Right atrium auricular region (tissue), 2 donors: ENCODE measurements around the gene IRAK3. TPM values are rescaled to one million over a fixed set of nuclear protein-coding genes. Genes with fewer than 3 reads are reported as not detected.

ENCODE experiments used
- DNase-seq: peaks from one replicate; pipeline ENCODE4 v3.0.0-alpha.2; 2019; ENCODE audit warnings: low spot score
- H3K27ac ChIP-seq, 2 donors: fragments of 200-600 bp; sonication (generic); 1 replicate in 1 of 2; 2 replicates in 1 of 2; pipeline ENCODE4 v1.5.1; 2016 to 2019
- H3K27me3 ChIP-seq, 2 donors: fragments of 200-600 bp; sonication (generic); one replicate each; pipeline versions ENCODE4 v1.5.1 to v1.6.0; 2017 to 2019
- H3K36me3 ChIP-seq: fragments of 200-600 bp; sonication (generic); one replicate; pipeline ENCODE4 v1.5.1; 2016
- H3K4me1 ChIP-seq, 2 donors: fragments of 200-600 bp; sonication (generic); one replicate each; pipeline versions ENCODE4 v1.5.1 to v1.6.0; 2017 to 2019
- H3K4me3 ChIP-seq, 2 donors: fragments of 200-600 bp; sonication (generic); 1 replicate in 1 of 2; 2 replicates in 1 of 2; pipeline ENCODE4 v1.5.1; 2017 to 2019; ENCODE audit warnings: mild to moderate bottlenecking in 1 of 2, moderate library complexity in 1 of 2
- H3K9me3 ChIP-seq, 2 donors: fragments of 200-600 bp; sonication (generic); one replicate each; pipeline ENCODE4 v1.5.1; 2019
- CTCF ChIP-seq, 2 donors: fragments of 200-600 bp; sonication (generic); IDR thresholded peaks; one replicate each; pipeline ENCODE4 v1.5.1; 2019; ENCODE audit warnings: antibody characterized with exemption in 2 of 2
- total RNA-seq, 2 donors: library from RNA; depleted of rRNA; stranded (reverse); fragments of >200 nt; gene quantifications; one replicate each; pipeline ENCODE4 v1.1.0, GENCODE V29; 2016

Gene IRAK3
- total RNA-seq, 2 donors from 2014 or later: 12.3 to 15.8 TPM

- TF ChIP-seq CTCF (IDR thresholded peaks at IDR 0.05): no peak
- H3K4me1 ChIP-seq: peaks cover 0 to 21% of the 10 kb centered on the region in 2 donors
- H3K4me3 ChIP-seq: no peak overlapping the region
- H3K36me3 ChIP-seq: no peaks in the 10 kb centered on the region
- no peak for DNase-seq
- no peaks in the 10 kb centered on the region for H3K27me3 ChIP-seq
- H3K9me3 ChIP-seq: no peaks in the 10 kb centered on the region
- H3K27ac ChIP-seq: no peak overlapping the region
Observed at GRCh38 chr12:66194122-66194521, 5.1 kb downstream of the IRAK3 start.

- no peak for DNase-seq
- H3K9me3 ChIP-seq: no peaks in the 10 kb centered on the region
- H3K36me3 ChIP-seq: no peaks in the 10 kb centered on the region
- H3K4me1 ChIP-seq: peaks cover 0 to 27% of the 10 kb centered on the region in 2 donors
- H3K4me3 ChIP-seq: no peak overlapping the region
- no peak for TF ChIP-seq CTCF (IDR thresholded peaks at IDR 0.05)
- H3K27ac ChIP-seq: no peak overlapping the region
- H3K27me3 ChIP-seq: no peaks in the 10 kb centered on the region
Observed at GRCh38 chr12:66195242-66195641, 6.2 kb downstream of the IRAK3 start.

- Histone ChIP-seq H3K27ac (no peak overlapping the region), H3K9me3 (no peaks in the 10 kb centered on the region), H3K27me3 (no peaks in the 10 kb centered on the region), H3K4me1 (peaks cover 0 to 16% of the 10 kb centered on the region in 2 donors), H3K36me3 (no peaks in the 10 kb centered on the region), H3K4me3 (no peak overlapping the region)
- no peak for DNase-seq
- no peak for TF ChIP-seq CTCF (IDR thresholded peaks at IDR 0.05)
Observed at GRCh38 chr12:66196806-66197205, 7.8 kb downstream of the IRAK3 start.

- Histone ChIP-seq H3K4me1 (peaks cover 0 to 16% of the 10 kb centered on the region in 2 donors), H3K4me3 (no peak overlapping the region), H3K27me3 (no peaks in the 10 kb centered on the region), H3K36me3 (no peaks in the 10 kb centered on the region), H3K9me3 (no peaks in the 10 kb centered on the region), H3K27ac (no peak overlapping the region)
- no peak for TF ChIP-seq CTCF (IDR thresholded peaks at IDR 0.05)
- no peak for DNase-seq
Observed at GRCh38 chr12:66197495-66197921, 8.5 kb downstream of the IRAK3 start.

- no peak for DNase-seq
- Histone ChIP-seq H3K9me3 (no peaks in the 10 kb centered on the region), H3K27ac (no peak overlapping the region), H3K27me3 (no peaks in the 10 kb centered on the region), H3K36me3 (no peaks in the 10 kb centered on the region), H3K4me3 (no peak overlapping the region), H3K4me1 (peaks cover 0 to 16% of the 10 kb centered on the region in 2 donors)
- TF ChIP-seq CTCF (IDR thresholded peaks at IDR 0.05): no peak
Observed at GRCh38 chr12:66199141-66199540, 10.1 kb downstream of the IRAK3 start.

- no peaks in the 10 kb centered on the region for H3K9me3 ChIP-seq
- no peak for DNase-seq
- H3K27me3 ChIP-seq: no peaks in the 10 kb centered on the region
- peaks cover 0 to 16% of the 10 kb centered on the region in 2 donors for H3K4me1 ChIP-seq
- no peak overlapping the region for H3K27ac ChIP-seq
- no peaks in the 10 kb centered on the region for H3K36me3 ChIP-seq
- no peak overlapping the region for H3K4me3 ChIP-seq
- no peak for TF ChIP-seq CTCF (IDR thresholded peaks at IDR 0.05)
Observed at GRCh38 chr12:66199831-66200509, 11.0 kb downstream of the IRAK3 start.
